CD4-positive, alpha-beta T cell treated with Interleukin-15 for 4 hours (primary cell): Measurements from ENCODE around the gene TACC2.
"Not testable (repeated sequence)": the region's sequence is repeated elsewhere in the genome, so short reads cannot be mapped to it uniquely, and the experiment has no call there.

Experiments
- DNase-seq: peaks from one replicate; pipeline ENCODE4 v3.0.0-alpha.2; 2020; ENCODE audit warnings: low spot score

The TACC2 gene, protein sequence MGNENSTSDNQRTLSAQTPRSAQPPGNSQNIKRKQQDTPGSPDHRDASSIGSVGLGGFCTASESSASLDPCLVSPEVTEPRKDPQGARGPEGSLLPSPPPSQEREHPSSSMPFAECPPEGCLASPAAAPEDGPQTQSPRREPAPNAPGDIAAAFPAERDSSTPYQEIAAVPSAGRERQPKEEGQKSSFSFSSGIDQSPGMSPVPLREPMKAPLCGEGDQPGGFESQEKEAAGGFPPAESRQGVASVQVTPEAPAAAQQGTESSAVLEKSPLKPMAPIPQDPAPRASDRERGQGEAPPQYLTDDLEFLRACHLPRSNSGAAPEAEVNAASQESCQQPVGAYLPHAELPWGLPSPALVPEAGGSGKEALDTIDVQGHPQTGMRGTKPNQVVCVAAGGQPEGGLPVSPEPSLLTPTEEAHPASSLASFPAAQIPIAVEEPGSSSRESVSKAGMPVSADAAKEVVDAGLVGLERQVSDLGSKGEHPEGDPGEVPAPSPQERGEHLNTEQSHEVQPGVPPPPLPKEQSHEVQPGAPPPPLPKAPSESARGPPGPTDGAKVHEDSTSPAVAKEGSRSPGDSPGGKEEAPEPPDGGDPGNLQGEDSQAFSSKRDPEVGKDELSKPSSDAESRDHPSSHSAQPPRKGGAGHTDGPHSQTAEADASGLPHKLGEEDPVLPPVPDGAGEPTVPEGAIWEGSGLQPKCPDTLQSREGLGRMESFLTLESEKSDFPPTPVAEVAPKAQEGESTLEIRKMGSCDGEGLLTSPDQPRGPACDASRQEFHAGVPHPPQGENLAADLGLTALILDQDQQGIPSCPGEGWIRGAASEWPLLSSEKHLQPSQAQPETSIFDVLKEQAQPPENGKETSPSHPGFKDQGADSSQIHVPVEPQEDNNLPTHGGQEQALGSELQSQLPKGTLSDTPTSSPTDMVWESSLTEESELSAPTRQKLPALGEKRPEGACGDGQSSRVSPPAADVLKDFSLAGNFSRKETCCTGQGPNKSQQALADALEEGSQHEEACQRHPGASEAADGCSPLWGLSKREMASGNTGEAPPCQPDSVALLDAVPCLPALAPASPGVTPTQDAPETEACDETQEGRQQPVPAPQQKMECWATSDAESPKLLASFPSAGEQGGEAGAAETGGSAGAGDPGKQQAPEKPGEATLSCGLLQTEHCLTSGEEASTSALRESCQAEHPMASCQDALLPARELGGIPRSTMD (N-terminal part only)

DNA sequence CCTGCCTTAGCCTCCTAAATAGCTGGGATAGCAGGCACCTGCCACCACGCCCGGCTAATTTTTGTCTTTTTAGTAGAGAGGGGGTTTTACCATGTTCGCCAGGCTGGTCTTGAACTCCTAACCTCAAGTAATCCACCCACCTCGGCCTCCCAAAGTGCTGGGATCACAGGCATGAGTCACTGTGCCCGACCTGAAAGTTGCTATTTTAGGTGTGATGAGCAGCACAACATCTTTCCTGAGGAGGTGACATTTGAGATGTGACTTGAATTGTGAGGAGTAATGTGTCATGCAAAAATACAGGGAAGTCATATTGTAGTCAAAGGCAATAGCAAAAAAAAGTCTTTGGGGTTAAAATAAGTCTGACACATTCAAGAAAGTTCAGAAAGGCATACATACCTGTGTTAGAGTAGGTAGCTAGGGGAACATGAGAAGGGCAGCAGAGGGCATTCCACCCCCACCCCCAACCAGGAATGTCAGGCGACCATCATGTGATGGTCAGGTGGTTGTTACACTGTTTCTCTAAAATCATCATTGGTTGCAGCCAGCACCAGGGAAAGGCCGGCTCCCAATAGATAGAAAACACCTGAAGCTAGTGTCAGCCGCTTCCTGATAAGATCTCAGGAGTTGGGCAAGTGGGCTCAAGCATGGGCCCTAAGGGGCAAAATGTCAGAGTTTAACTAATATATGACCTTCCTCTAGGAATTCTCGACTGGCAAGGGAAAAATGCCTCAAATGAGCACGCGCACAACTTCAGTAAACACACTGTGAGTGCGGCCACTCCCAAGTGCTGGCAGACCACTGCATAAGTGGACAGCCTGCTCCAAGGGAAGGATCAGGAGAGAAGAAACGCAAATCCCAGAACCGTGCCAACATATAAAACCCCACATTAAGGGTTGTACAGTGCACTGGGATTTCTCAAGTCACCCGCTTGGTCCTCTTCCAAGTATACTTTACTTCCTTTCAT is at the start of gene TACC2:
Gene TACC2 (plus strand): TSS at position 803 of the 964 bp plus-strand sequence. CDS start 32,819 bp downstream, outside the sequence.
- DNase-seq = no peak

DNA sequence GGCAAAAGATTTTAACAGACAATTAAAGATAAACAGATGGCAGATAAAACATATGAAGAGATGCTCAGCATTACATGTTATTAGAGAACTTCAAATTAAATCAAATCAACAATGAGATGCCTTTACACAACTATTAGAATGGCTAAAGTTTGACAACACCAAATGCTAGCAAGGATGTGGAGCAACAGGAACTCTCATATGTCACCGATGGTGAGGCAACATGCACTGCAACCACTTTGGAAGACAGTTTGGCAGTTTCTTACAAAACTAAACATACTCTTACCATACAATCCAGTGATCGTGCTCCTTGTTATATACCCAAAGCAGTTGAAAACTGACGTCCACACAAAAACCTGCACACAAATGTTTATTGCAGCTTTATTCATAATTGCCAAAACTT is 47.4 kb upstream of the TACC2 start:
- DNase-seq = no peak

DNA sequence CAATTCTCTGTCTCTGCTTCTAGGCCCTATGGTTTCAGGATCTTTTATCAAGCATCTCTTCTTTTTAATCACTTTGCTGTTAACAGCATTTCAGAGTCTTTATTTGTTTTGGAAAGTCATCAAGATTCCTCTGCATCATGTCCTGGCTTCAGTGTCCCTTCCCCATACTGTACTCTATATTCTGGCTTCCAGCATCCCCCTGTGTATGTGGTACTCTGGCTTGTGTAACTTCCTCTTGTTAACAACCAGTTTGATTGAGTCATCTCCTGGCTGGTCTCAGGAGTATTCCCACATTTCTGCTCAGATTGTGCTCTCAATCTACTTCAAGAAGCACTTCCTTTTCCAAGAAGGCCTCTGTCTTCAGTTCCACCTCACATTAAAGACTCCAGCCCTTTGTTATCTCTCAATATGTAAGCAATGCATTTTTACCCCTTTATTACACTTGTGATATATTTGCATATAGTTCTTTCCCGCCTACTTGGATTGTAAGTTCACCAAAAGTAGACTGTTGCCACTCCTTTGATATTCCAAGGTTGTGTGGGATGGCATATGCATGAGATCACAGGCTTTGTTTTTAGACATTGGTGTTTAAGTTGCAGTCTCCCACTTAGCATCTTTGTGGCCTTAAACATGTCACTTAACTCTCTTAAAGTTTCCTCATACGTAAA is 46.1 kb upstream of the TACC2 start:
- DNase-seq = no peak

DNA sequence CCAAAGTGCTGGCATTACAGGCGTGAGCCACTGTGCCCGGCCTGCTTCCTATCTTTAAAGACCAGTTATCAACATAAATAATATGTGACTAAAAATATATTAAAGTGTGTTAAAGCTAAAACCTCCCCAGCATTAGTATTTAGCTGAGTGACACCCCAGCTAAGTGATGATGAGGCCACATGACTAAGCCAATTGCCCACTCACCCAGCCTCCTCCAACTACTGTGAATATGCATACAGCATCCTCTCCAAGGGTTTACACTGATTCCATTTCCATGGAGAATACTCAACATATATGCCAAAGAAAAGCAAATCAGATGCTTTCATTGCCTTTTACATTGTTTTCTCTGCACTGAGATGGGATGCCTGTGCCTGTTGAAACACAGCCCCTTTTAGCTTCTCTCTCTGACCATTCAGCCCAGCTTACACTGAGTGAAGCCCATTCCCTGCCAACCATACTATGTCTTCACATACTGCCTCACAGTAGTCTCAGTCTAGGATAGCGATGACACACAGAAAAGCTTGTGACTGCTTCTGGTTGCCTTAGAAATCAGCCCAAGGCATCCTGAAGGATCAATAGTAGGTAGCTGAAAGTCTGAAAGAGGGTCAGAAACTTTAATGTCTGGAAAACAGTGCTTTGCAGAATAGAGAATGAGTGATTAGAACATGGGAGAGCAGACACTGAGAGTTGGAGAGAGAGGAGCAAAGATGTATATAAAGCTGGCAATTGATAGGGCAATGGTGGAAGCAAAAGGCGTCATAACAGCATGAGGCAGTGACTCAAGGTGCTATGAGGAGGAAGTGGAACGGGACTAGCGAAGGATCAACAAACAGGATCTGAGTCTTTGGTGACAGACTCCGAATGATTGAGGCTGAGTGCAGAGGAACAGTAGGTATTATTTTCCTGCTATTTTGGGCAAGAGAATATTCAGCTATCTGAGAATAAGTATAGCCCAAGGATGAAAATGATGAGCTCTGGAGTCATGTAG is 41.3 kb upstream of the TACC2 start:
- DNase-seq = no peak

DNA sequence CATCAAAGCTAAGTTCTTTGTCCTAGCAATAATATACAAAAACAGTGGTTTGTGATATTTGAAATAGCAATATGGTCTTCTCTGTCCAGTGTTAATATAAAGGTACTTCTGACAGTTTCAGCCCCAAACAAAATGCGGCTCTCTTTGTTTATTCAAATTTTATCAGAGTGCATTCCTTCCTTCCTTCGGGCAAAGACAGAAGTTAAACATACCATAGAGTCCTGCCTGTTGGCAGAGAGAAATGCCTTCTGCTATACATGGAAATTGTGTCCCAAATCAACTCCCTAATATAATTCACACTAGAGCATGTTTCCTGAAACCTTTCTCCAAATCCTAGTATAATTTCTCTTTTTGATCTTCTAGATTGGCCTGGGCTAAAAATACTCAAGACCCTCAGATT is 39.9 kb upstream of the TACC2 start:
- no peak for DNase-seq

DNA sequence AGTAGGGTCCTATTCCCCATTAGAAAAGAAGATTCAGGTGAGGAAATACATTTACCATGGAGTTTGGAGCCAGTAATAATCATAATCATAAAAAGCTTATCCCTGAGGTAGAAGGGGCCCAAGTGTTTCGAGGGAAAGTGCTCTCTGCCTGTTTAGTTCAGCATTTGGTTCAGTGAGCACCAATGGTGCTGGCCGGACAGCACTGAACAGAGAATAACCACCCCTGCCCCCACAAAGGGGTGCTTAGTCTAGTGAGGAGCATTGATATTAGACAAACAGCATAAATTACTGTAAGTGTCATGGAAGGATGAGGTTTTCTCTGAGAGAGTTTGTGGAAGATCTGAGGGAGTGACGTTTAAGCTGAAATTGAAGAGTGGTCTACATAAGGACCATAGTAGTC is 39.5 kb upstream of the TACC2 start:
- no peak for DNase-seq

DNA sequence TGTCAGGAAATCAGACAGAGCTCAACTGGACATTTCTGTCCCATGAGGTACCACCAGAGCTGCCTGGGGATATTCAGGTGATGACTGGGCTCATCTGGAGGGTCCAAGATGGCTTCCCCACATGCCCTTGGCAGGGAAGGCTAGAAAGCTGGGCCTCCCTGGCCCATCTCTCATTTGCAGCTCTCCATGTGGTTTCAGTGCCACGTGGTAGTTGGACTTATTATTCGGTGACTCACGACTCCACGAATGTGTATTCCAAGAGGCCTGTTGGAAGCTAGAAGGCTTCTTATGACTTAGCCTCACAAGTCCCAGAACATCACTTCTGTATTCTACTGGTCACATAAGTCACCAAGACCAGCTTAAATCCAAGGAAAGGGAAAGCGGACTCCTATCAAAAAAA is 36.7 kb upstream of the TACC2 start:
- DNase-seq = no peak

DNA sequence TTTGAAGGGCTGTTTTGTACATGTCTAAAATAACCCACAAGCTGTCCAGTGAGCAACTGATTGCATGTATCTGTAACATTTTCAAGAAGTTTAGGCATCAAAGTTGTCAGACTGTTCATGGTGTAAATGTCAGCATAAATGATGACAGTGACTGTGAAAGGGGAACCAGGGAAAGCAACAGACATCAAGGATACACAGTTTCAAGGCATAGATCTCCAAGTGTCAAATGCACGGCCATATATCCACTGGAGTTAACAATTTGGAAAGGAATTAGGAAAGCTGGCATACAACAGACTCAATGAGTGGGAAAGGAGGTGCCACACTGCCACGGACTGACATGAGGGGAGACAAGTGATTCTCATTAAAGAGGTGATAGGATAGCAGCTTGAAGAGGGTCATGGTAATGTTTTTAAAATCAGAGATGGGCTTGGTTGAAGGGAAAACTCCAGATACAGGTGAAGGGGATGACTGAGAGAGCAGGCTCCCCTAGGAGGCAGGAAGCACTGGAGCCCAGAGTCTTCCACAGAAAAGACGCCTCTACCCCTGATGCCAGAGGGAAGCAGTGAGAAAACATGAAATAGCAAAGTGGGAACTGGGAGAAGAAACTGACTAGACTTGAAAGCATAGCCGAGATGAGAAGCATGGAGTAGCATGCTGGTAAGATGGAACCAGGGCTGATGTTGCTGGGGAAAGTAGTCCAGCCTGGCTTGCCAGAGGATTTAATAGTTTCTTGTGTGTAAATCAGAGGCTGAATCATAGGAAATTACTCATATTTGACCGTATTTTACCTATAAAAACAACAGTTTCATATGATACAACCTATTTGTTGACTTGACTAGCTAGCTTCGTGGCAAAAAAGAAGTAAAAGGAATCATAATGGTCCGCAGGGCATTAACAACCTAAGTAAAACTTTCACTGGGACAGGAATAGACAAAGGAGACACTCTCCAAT is 32.6 kb upstream of the TACC2 start:
- DNase-seq = no peak

DNA sequence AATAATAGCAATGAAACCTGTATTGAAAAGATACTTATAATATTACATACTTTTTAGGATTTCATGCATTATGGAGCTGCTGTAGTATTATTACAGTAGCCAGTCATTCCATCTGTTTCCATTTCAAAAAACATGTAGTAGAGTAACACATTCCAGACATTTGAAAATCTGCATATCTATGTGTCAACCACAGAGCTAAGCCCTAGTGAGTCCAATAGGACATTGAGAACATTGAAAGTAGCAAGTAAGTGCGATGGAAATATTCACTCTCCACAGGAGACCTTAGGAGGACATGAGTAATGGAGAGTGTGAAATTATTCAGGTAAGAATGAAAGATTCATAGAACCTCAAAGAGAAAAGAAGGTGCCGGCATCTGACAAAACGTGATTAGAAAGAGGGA is 29.3 kb upstream of the TACC2 start:
- no peak for DNase-seq

DNA sequence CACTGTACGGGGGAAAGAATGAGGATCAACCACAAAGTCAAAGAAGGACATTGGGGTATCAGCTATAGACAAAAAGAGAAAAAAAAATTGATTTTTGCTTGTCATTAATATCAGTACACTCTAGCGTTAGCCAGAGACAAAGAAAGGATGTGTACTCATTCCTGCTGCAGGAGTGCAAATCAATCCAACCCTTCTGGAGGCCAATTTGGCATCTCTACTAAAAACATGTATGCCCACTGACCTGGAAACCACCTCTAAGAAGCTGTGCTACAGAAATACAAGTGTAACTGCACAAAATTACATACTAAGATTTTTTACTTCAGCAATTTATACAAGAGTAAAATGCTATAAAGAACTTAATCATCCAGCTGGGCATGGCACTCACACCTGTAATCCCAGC is 27.5 kb upstream of the TACC2 start:
- no peak for DNase-seq

DNA sequence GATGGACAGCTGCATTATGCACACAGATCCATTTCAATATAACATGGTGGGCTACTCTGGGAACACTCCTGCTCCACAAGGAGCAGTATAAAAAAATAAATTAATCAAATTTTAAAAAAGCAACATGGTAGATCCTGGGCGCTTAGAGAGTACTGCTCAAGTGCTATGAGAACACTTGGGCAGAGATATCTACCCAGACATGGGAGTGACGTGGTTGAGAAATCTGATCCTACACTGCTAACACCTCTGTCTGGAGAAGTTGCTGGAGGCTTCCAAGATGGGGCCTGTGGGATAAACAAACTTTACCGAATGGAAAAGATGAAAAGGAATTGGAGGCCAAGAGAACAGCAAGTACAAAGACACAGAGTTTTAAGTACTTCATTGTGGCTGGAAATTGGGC is 23.0 kb upstream of the TACC2 start:
- DNase-seq = no peak

DNA sequence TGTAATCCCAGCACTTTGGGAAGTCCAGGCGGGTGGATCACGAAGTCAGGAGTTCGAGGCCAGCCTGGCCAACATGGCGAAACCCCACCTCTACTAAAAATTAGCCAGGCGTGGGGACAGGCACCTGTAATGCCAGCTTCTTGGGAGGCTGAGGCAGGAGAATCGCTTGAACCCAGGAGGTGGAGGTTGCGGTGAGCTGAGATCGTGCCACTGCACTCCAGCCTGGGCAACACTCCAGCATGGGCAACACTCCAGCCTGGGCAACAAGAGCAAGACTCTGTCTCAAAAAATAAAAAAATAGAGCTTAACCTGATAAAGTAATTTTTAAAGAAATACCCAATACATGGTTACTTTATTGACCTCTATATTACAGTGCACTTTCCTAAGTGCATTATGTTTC is 19.9 kb upstream of the TACC2 start:
- not testable (repeated sequence) for DNase-seq

DNA sequence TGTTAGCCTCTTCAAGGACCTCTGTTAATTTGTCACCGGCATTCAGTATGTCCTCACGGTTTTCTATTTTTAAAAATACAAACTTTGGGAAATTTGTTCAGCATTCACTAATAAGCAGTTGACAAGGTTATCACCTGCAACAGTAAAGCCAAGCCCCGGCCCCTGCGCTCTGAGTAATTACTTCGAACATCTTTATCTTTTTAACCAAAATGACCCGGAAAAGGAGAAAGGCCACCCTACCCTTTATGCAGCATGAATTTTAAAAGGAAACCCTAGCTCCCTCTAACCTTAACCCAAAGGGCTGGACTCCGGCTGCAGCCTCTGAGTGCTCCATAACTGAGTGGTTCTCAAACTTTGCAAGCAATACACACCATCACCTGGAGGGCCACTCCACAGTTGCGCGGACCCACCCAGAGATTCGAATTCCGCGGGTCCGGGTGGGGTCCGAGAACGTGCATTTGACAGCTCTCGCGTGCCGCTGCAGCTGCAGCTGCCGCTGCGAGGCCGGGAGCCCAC is 14.9 kb upstream of the TACC2 start:
- DNase-seq = no peak

DNA sequence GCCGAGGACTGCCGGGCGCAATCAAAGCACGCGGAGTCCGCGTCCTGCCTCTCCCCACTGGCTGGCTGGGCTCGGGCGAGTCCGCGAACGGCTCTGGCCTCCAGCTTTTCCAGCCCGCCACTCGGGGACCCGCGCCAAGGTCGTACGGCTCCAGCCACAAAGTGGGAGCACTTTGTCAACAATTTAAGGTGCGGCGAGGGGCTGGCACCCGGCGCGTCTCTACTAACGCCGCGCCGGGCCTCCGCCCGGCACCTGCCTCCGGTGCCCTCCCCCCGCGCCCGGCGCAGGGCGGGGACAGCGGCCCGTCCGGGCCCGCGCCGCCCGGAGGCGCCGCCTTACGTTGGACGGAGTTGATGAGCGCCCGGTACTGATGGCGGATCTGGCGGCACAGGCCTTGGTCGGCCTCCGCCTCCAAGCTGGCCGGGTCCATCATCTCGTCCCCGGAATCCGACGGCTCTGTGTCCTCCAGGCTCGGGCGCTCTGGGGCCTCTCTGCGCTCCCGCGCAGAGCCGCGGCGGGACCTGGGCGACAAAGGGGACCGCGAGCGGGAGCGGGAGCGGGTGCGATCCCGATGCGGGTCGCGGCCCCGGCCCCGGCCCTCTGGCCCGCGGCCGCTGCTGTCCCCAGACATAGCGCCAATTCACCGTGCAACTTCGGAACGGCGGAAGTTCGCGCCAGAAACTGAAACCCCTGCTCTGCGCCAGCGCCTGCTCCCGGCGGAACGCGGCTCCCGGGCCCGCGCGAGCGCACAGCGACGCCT is 14.2 kb upstream of the TACC2 start, which contains the start of gene NSMCE4A:
Gene NSMCE4A (minus strand): TSS at position 683 of the 760 bp plus-strand sequence. CDS start 52 bp downstream, at position 631.
- peak; percentile 73 for DNase-seq

DNA sequence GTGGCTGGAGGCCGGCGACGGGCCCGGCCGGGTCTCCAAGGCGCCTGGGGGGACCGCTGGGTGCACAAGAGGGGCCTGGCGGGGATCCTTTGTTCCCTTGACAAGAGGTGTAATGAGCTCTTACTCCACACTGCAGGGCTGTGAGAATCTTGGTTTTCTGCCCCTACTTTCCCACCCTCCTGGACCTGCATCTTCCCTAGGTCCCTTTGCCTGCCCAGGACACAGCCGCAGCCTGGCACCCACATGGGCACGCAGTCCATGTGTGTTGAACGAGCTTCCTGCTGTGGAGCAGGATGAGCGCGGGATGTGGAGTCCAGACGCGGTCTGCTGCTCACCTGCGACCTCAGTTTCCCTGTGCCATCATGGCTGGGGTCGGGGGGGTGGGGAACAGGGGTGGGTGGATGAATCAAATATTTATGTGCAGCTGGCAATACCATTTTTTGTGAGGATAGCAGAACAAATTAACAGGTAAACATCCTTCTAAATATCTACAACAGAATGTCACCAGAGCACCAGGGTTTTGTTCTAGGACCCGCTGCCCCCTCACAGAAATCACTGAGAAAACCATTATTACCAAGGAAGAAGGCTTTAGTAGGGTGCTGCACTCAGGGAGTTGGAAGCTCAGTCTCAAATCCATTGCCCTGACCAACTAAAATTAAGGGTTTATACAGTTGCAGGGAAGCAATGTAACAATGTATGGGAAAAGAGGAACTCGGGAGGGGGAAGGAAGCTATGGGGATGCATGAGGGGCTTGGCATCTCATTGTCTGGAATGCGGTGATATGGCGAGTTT is 13.5 kb upstream of the TACC2 start:
- DNase-seq = no peak

DNA sequence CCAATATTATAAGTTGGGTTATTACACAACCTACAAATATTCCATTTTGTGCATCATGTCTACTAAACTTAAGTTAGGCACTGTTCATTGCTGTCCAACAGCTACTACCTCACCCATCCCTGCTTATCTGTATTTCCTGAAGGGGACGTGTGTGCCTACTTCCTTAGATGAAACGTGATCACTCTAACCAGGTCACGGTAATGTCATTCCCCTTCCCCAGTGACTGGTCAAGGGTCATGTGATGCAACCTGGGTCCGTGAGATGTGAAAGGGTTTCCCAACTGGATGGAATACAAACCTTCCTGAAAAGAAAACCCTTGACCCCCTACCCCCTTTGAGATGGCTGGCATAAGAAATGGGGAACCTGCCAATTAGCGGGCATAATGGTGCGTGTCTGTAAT is 12.4 kb upstream of the TACC2 start:
- DNase-seq = no peak
